Islet precursor cell (in vitro differentiated cells): ENCODE measurements around the gene UGT1A5.
"Not testable (repeated sequence)": the region's sequence is repeated elsewhere in the genome, so short reads cannot be mapped to it uniquely, and the experiment has no call there.

ENCODE experiments used
- DNase-seq: peaks from one replicate; pipeline ENCODE4 v3.0.0-alpha.2; 2018

UGT1A5 gene

DNA sequence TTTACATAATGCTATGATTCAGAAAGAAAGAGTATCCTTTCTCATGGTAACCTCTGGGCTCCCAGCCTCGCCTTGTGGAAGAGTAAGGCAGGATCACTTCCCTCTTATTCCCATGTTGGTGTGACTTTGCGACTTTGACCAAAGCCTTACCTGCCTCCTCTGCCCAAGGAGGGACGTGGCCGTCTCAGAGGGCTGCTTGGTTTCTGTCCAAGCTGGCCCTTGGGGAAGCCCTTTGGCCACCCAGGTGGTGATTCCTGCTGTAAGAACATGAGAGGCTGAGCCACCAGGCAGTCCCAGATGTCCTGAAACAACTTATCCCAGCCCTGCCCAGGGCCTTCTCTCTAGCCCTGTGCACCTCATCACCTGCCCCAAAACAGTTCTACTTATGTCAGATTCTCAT is 14.0 kb upstream of the UGT1A5 start:
- no peak for DNase-seq

DNA sequence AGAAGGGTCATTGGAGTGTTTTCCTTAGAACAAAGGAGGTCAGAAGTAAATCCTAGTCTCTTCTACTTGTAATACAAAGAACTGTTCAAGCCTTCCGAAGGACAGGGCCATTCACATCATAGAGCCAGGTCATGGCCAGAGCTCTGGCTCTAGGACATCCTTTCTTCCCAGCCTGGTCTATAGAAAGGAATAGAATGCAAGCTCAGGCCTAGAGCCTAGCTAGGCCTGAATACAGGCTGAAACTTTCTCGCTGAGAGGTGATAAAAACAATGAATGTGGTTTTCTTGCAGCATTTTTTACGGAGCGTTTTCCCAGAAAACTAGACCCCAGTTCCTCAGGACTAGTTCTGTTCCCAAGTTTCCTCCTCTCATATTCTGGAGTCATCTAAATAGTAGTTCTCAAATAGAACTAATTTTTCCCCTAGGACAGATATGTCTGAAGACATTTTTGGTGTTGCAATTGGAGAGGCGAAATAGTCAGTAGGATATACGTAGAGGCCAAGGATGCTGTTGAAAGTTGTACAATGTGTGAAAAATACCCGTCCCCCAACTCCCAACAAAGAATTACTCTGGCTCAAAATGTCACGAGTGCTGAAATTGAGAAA is 13.2 kb upstream of the UGT1A5 start:
- no peak for DNase-seq

DNA sequence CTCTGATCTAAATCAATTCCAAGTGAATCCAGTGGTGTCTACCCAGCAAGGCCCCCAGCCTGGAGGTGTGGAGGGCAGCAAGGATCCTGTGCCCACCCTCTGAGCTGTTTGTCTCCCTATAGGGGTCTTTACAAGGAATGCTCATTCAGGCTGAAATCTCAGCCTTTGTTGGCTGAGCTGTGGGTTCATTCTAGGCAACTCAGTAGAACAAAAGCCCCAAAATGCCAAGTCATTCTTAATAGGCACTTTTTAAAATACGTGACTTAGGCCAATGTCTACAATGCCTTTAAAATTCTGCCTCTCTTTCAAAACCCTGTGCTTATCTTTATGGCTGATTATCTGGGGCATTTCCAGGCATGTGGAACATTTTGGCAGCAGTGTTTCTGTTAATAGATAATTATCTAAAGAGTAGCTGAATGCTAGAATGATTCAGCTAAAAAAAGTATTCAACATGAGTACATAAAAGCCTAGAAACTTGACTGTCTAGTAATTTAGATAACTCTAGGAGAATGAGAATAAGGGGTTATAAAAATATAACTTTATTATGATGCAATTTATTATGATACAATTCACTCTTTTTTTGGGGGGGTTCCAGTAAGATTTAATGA is 12.6 kb upstream of the UGT1A5 start:
- no peak for DNase-seq

DNA sequence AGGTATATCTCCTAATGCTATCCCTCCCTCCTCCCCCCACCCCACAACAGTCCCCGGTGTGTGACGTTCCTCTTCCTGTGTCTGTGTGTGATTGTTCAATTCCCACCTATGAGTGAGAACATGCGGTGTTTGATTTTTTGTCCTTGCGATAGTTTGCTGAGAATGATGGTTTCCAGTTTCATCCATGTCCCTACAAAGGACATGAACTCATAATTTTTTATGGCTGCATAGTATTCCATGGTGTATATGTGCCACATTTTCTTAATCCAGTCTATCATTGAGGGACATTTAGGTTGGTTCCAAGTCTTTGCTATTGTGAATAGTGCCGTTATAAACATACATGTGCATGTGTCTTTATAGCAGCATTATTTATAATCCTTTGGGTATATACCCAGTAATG is 11.9 kb upstream of the UGT1A5 start:
- DNase-seq: not testable (repeated sequence)

DNA sequence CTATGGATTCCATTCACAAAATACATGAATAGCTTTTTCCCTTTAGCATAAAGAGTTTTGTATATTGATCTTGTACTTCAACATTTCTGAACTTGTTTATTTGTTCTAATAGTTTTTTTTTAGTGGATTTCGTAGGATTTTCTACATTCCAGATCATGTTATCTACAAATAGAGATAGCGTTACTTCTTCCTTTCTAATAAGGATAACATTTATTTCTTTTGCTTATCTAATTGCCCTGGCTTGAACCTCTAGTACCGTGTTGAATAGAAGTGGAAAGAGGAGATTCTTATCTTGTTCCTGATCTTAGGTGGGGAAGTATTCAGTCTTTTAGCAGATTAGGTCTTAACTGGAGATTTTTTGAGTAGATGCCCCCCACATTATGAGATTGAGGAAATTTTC is 10.5 kb upstream of the UGT1A5 start:
- no peak for DNase-seq

DNA sequence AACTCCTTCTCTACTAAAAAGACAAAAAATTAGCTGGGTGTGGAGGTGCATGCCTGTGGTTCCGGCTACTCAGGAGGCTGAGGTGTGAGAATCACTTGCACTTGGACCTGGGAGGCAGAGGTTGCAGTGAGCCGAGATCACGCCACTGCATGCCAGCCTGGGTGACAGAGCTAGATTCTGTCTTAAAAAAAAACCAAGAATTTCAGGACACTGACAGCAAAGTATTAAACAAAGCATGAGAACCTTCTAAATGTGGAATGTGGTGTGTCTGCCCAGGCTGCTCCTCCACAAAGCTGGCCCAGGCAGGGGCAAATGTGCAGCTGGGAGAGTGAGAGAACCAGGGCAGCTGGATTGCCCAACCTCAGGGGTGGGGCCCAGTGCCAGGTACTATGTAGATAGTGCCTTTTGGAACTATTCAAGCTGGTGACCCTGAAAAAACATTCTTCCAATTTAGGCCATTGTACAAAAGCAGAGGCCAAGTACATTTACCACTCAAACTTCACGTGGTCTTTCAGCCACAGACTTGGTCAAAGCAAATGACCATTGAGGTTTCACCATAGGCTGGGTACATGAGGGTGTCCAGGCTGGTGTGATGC is 6.7 kb upstream of the UGT1A5 start:
- no peak for DNase-seq

DNA sequence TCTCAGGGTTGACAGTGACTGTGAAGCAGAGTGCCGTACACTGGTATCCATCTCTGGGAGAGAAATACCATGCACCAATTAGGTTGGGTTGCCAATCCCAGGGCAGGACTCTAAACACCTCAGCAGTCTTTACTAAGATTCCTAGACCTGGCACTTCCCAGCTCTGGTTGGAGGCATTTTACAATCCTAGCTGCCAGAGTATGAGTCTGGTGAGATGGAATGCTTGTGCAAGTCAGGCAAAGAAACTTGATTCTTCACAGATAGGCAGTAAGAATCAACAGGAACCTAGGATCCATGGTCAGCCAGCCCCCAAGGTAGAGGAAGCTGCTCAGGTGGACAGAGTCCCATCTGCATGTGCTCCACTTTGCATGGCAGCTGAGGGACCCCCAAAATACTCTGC is 6.0 kb upstream of the UGT1A5 start:
- DNase-seq: peak; percentile 59

DNA sequence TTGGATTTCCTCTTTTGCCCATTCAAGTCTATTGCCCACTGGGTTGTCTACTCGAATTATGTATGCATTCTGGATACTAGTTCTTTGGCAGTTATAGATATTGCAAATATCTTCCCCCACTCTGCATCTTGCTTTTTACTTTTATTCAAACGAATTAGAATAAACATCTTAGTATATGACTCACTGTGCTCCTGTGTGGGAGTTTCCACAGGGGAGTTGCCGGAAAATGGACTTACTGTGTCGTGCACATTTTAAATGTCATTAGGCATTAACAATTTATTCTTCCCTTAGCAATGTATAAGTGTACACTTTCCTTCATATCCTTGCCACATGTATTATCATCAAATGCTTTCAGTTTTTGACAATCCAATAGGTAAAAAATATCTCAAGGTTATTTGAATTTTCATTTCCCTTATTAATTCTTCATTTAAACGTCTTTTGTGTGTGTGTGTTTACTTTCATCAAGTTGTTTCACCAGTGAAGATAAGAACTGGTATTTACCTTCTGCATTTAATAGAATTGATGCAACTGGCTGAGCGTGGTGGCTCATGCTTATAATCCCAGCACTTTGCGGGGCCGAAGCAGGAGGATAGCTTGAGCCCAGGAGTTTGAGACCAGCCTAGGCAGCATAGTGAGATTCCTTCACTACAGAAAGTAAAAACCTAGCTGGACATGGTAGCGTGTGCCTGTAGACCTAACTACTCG is 4.6 kb upstream of the UGT1A5 start:
- no peak for DNase-seq

DNA sequence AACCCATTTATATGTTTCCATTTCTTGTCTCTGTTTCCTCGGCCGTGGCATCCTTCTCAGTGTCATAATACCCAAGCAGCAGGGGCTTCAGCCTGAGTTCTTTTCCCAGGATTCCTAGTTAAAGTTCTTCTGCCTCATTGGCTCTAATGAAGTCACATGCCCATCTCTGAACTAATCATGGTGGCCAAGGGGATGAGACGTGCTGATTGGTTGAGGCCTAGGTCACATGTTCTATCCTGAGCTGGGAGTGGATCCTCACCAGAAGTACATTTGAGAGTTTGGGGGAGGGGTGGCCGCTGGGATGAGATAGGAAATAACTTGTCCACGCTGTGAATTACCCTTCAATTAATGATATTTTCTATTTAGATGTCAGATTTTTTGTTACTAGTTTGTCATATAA is 3.8 kb upstream of the UGT1A5 start:
- no peak for DNase-seq

DNA sequence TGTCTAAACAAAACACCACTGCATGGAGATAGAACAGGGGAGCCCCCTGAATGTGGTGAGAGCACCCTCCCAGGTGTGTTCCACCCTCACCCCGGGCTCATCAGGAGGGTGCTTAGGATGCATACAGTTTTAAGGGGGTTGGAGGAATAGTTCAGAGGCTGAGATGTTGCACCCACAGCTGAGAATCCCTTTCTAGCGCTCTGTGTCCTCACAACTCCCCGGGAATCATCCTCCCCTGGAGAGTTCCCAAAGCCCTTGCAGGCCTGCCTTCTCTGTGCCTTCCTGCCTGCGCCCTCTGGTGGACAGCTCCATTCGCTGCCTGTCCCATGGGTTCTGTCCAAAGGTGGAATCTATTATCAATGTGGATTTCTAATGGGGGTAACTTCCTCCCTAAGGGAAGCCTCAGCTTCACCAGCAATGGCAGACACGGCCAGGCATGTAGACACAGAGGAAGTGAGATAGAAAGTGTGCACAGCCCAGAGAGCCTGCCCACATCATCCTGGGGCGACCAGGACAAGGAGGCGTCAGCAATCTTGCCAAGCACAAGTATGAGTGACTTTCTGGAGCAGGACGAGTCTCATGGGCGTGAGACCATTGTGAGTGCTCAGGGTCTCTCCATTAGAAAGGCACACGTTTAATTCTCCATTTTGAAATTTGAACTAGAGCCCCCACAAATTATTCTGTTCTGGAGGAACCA is 1.2 kb upstream of the UGT1A5 start:
- peak; percentile 87 for DNase-seq

DNA sequence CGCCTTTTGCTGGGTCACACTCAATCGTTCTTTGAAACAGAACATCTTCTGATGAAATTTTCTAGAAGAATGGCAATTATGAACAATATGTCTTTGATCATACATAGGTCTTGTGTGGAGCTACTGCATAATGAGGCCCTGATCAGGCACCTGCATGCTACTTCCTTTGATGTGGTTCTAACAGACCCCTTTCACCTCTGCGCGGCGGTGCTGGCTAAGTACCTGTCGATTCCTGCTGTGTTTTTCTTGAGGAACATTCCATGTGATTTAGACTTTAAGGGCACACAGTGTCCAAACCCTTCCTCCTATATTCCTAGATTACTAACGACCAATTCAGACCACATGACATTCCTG is 532 bp downstream of the UGT1A5 start:
- no peak for DNase-seq

DNA sequence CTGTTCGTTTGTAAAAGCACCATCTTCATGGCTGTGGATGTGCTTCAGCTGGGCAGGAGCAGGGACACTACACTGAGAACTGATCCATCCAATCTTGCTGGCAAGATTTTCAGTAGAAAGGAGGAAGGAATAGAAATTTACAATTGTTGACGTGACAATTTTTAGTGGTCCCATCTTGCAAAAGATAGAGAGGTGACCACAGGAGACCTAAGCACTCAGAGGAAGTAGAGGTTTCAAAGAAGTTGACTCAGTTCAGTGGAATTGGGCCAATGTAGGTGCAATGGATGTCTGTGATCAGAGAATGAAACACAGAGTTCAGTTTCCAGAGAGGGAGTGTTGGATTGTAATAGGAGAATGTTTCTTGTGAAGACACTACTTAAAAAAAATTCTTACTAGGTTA is 1.4 kb downstream of the UGT1A5 start:
- no peak for DNase-seq

DNA sequence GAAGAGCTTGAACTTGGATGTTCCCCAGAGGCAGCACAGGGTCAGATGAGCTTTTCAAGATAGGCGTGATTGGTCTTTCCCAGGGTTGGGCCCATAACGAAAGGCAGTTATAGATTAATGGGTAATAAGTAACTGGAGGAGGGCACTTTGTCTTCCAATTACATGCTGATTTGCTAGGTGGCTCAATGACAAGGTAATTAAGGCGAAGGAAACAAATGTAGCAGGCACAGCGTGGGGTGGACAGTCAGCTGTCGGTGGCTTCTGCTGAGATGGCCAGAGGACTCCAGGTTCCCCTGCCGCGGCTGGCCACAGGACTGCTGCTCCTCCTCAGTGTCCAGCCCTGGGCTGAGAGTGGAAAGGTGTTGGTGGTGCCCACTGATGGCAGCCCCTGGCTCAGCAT is 5.8 kb downstream of the UGT1A5 start, which contains the start of gene UGT1A4:
Gene UGT1A4 (plus strand): TSS at position 185 of the 400 bp plus-strand sequence. CDS start 85 bp downstream, at position 270.
- DNase-seq: no peak

DNA sequence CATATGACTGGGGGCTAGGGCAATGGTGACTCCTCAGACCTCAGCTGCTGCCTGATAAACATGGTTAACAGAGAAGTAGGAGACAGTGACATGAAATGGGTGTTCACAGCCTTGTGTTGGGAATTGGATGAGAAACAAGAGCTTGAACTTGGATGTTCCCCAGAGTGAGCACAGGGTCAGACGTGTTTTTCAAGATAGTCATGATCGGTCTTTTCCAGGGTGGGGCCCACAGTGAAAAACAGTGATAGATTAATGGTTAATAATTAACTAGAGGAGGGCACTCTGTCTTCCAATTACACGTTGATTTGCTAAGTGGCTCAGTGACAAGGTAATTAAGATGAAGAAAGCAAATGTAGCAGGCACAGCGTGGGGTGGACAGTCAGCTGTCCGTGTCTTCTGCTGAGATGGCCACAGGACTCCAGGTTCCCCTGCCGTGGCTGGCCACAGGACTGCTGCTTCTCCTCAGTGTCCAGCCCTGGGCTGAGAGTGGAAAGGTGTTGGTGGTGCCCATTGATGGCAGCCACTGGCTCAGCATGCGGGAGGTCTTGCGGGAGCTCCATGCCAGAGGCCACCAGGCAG is 16.1 kb downstream of the UGT1A5 start, which contains the start of gene UGT1A3:
Gene UGT1A3 (plus strand): TSS at position 320 of the 579 bp plus-strand sequence. CDS start 85 bp downstream, at position 405.
- no peak for DNase-seq

DNA sequence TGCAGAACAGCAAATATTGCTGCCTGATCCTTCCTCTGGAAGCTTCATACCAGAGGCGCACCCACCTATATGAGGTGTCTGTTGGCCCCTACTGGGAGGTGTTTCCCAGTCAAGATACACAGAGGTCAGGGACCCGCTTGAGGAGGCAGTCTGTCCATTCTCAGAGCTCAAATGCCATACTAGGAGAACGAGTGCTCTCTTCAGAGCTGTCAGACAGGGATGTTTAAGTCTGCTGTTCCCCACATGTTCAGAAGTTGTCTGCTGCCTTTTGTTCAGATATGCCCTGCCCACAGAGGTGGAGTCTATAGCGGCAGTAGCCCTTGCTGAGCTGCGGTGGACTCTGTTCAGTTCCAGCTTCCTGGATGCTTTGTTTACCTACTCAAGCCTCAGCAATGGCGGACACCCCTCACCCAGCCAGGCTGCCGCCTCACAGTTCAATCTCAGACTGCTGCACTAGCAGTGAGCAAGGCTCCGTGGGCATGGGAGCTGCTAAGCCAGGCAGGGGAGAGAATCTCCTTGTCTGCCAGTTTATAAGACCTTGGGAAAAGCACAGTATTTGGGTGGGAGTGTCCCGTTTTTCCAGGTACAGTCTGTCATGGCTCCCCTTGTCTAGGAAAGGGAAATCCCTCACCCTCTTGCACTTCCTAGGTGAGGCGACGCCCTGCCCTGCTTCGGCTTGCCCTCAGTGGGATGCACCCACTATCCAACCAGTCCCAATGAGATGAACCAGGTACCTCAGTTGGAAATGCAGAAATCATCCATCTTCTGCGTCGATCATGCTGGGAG is 24.4 kb downstream of the UGT1A5 start:
- DNase-seq: not testable (repeated sequence)

DNA sequence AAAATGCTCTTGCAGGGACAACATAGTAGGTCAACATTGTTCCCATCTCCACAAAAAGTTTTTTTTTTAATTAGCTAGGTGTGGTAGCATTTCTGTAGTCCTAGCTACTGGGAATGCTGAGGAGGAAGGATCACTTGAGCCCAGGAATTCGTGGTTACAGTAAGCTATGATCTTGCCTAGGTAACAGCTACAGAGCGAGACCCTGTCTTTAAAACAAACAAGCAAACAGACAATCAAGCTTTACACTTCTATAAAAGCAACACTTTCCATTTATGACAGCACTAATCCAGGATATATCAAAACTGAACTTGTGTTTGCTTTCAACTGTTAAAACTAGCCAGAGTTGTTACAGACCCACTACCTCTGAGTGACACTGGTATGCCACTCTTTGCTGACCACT is 28.2 kb downstream of the UGT1A5 start:
- DNase-seq: no peak

DNA sequence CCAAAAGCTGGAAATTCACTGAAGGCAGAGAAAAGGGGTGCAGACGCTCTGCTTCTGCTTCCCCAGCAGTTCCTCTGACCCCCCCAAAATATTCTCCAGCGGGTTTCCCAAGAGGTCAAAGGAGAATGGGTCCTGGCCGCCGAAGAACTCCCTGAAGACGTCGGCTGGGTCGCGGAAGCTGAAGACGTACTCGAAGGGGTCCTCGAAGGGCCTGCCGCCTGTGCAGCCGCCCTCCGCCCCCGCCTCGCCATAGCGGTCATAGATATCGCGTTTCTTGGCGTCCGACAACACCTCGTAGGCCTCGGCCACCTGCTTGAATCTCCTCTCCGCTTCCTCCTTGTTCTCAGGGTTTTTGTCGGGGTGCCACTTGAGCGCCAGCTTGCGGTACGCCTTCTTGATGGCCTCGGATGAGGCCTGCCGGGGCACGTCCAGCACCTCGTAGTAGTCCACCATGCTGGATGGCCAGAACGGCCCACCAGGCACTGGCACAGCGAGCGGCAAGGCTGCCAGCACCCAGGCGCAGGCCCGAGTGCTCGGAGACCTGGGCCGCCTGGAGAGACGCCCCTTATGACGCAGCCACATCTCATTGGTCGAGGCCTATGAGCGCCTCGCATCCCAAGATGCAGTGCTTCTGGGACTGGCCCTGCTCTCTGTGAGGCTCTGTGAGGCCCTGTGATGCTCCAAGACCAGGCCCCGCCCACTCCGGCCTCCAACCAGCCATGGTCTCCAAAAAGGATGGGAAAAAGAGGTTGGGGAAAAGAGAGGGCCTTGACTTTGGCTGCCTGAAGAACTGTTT is 31.0 kb downstream of the UGT1A5 start:
- DNase-seq: no peak

DNA sequence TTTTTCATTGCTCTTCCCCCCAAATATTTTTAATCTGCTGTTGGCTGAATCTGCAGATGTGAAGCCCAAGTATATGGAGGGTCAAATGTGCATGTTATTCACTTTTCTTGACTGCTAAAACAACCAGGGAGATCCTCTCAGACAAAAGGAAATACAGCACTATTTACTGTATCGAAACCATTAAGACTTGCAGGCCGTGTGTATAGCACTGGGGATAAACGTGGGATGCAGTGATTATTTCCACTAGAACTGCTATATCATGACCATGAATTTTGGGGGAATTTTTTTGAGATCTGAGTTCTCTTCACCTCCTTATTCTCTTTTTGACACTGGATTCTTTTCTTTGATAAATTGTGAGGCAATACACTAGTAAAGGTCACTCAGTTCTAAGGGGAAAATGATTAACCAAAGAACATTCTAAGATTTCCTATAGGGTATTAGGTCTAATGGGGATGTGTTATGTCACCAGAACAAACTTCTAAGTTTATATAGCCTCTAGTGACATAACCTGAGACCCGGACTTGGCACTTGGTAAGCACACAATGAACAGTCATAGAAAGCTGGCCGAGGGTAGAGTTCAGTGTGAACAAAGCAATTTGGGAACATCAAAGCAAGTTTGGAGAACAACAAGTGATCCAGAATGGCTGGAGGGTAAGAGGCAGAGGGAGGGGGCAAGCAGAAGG is 32.5 kb downstream of the UGT1A5 start:
- DNase-seq: no peak

DNA sequence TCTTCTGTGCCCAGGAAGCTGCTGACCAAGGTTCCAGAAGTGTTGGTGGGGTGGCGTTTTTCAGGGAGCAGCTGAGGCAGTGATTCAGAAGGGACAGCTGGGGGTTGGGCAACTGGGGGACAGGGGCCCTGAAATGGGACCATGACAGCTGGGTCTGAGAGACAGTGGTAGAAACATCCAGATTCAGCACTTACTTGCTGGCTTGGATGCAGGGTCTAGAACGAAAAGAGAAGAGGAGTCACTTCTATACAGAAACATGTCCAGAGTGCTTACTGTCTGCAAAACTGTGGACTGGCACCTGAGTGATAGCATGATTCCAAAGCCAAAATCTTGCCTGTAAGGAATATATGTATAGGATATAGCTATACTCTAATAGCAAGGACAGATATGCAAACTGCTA is 33.1 kb downstream of the UGT1A5 start:
- not testable (repeated sequence) for DNase-seq

DNA sequence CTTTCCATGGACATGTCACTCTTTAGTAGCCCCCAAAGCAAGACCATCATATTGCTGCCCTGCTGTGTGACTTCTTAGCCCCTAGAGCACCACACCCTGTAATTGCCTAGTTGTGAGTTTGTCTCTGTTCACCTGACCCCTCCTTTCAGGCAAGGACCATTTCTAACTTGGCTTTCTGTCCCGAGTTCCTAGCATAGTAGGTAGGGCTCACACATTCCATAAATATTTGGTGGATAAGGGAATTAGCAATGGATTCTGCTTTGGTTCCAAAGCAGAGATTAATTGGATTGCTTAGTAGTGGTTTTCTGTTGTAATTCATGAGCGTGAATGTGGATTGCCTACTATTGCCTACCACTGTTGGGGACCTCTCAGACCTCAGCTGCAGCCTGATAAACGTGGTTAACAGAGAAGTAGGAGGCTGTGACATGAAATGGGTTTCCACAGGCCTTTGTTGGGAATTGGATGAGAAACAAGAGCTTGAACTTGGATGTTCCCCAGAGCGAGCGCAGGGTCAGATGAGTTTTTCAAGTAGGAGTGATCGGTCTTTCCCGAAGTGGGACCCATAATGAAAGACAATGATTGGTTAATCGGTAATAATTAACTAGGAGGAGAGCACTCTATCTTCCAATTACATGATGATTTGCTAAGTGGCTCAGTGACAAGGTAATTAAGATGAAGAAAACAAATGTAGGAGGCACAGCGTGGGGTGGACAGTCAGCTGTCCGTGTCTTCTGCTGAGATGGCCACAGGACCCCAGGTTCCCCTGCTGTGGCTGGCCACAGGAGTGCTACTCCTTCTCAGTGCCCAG is 34.0 kb downstream of the UGT1A5 start:
- no peak for DNase-seq
